HUES64 (cell line): ENCODE measurements around the gene IP6K3. TPM values are rescaled to one million over a fixed set of nuclear protein-coding genes. Genes with fewer than 3 reads are reported as not detected.

Source experiments
- H3K27ac ChIP-seq: 2 replicates; pipeline ENCODE4 v1.7.0; 2013; ENCODE audit warnings: low read depth, low read length, inconsistent platforms
- H3K27me3 ChIP-seq: 2 replicates; pipeline ENCODE4 v1.6.1; 2013; ENCODE audit warnings: mild to moderate bottlenecking, low read length; ENCODE audit not compliant: insufficient read depth
- H3K36me3 ChIP-seq: 2 replicates; pipeline ENCODE4 v1.6.1; 2013; ENCODE audit warnings: mild to moderate bottlenecking, low read length; ENCODE audit not compliant: insufficient read depth
- H3K4me1 ChIP-seq: 2 replicates; pipeline ENCODE4 v1.6.1; 2013; ENCODE audit warnings: mild to moderate bottlenecking, low read length, moderate library complexity; ENCODE audit not compliant: insufficient read depth
- H3K4me3 ChIP-seq: 2 replicates; pipeline ENCODE4 v1.5.1; 2013; ENCODE audit warnings: mild to moderate bottlenecking, low read length, moderate library complexity
- H3K9ac ChIP-seq: 2 replicates; pipeline ENCODE4 v1.6.1; 2013; ENCODE audit warnings: mild to moderate bottlenecking, low read depth, low read length
- H3K9me3 ChIP-seq: 2 replicates; pipeline ENCODE4 v1.6.1; 2013; ENCODE audit warnings: low read depth, low read length; ENCODE audit not compliant: insufficient read depth
- WGBS: fragments of 150-250, 120-280 bp; methylation state at CpG from one replicate; pipeline ENCODE4 v1.1.7; 2013; ENCODE audit warnings: missing lambda C conversion rate; 5-methylcytosine and 5-hydroxymethylcytosine counted together
- polyA plus RNA-seq, 2 experiments: library from polyadenylated mRNA; stranded (reverse); fragments of 50-300 nt; gene quantifications; one replicate each; pipeline ENCODE4 v1.2.3, GENCODE V29; 2013

The IP6K3 gene
- polyA plus RNA-seq (2013, experiment 1 of 2): 0.85 TPM
- 1.5 TPM for polyA plus RNA-seq (2013, experiment 2 of 2)

- peak within 1 kb of the TSS; percentile 22; the same call in 1 of the 2 replicates for H3K4me3 ChIP-seq
- H3K9ac ChIP-seq: no peak within 1 kb of the TSS; the same call in 1 of the 2 replicates
- no peak within 1 kb of the TSS for H3K27ac ChIP-seq
- 40% methylated on average over 10 of the region's 10 CpGs for WGBS
- no peaks in the 10 kb centered on the region for H3K36me3 ChIP-seq
- no peaks in the 10 kb centered on the region for H3K9me3 ChIP-seq
- peaks cover 30% of the 10 kb centered on the region for H3K4me1 ChIP-seq
- no peaks in the 10 kb centered on the region for H3K27me3 ChIP-seq
These were observed at the start of gene IP6K3 for GRCh38 chr6:33746651-33747100. TSS of gene IP6K3 (minus strand) at chr6:33746905. CDS start at chr6:33735476, 11,429 bp downstream.

GRCh38 chr6:33794910-33795623 lies 48.4 kb upstream of the IP6K3 start:
- no peak overlapping the region for H3K9ac ChIP-seq
- H3K36me3 ChIP-seq: no peaks in the 10 kb centered on the region
- peaks cover 48% of the 10 kb centered on the region for H3K4me1 ChIP-seq

GRCh38 chr6:33792981-33793380 lies 46.3 kb upstream of the IP6K3 start:
- H3K9me3 ChIP-seq: no peaks in the 10 kb centered on the region
- peaks cover 54% of the 10 kb centered on the region for H3K4me1 ChIP-seq
- H3K27me3 ChIP-seq: no peaks in the 10 kb centered on the region
- H3K9ac ChIP-seq: no peak overlapping the region
- 83% methylated on average over 10 of the region's 10 CpGs for WGBS
- H3K36me3 ChIP-seq: no peaks in the 10 kb centered on the region
- no peak overlapping the region for H3K4me3 ChIP-seq
- H3K27ac ChIP-seq: no peak overlapping the region

More at GRCh38 chr6:33794910-33795623, 48.4 kb upstream of the IP6K3 start:
- Histone ChIP-seq H3K27ac (peak overlapping the region; percentile 41; the same call in 1 of the 2 replicates), H3K9me3 (no peaks in the 10 kb centered on the region), H3K27me3 (no peaks in the 10 kb centered on the region), H3K4me3 (no peak overlapping the region)
- WGBS: 50% methylated on average over 13 of the region's 14 CpGs

GRCh38 chr6:33791620-33792019 lies 44.9 kb upstream of the IP6K3 start:
- no peaks in the 10 kb centered on the region for H3K9me3 ChIP-seq
- H3K4me1 ChIP-seq: peaks cover 58% of the 10 kb centered on the region
- 92% methylated on average over 7 of the region's 7 CpGs for WGBS
- peak overlapping the region; percentile 25; the same call in 1 of the 2 replicates for H3K27ac ChIP-seq
- H3K4me3 ChIP-seq: no peak overlapping the region
- H3K36me3 ChIP-seq: 0 out of 2 replicates have a peak, but pooled peaks cover 3% of the 10 kb centered on the region
- H3K9ac ChIP-seq: no peak overlapping the region
- H3K27me3 ChIP-seq: no peaks in the 10 kb centered on the region

- no peak overlapping the region for H3K4me3 ChIP-seq
- H3K9me3 ChIP-seq: no peaks in the 10 kb centered on the region
- peak overlapping the region; percentile 25; the same call in 1 of the 2 replicates for H3K27ac ChIP-seq
- 77% methylated on average over 5 of the region's 5 CpGs for WGBS
- H3K36me3 ChIP-seq: 0 out of 2 replicates have a peak, but pooled peaks cover 5% of the 10 kb centered on the region
- no peak overlapping the region for H3K9ac ChIP-seq
- H3K4me1 ChIP-seq: peaks cover 65% of the 10 kb centered on the region
- H3K27me3 ChIP-seq: no peaks in the 10 kb centered on the region
These were observed 44.2 kb upstream of the IP6K3 start for GRCh38 chr6:33790910-33791309.

- peaks cover 68% of the 10 kb centered on the region for H3K4me1 ChIP-seq
- H3K27me3 ChIP-seq: no peaks in the 10 kb centered on the region
- H3K9me3 ChIP-seq: no peaks in the 10 kb centered on the region
- 67% methylated on average over 2 of the region's 2 CpGs for WGBS
- no peak overlapping the region for H3K4me3 ChIP-seq
- no peak overlapping the region for H3K9ac ChIP-seq
- peaks cover 10% of the 10 kb centered on the region; the same call in 1 of the 2 replicates for H3K36me3 ChIP-seq
- H3K27ac ChIP-seq: peak overlapping the region; percentile 3; the same call in 1 of the 2 replicates
These were observed 43.7 kb upstream of the IP6K3 start for GRCh38 chr6:33790379-33790778.

- Histone ChIP-seq H3K27ac (peak overlapping the region; percentile 72), H3K4me1 (peaks cover 63% of the 10 kb centered on the region)
- WGBS: 90% methylated on average over 11 of the region's 11 CpGs
These were observed 42.8 kb upstream of the IP6K3 start for GRCh38 chr6:33789550-33789895.

GRCh38 chr6:33788694-33789549 lies 42.2 kb upstream of the IP6K3 start, which contains the start of gene LEMD2:
TSS of gene LEMD2 (minus strand) at chr6:33789130. CDS start at chr6:33789116, 14 bp downstream.
- peak within 1 kb of the TSS; percentile 80 for H3K27ac ChIP-seq
- peaks cover 21% of the 10 kb centered on the region for H3K36me3 ChIP-seq
- H3K27me3 ChIP-seq: no peaks in the 10 kb centered on the region
- H3K4me3 ChIP-seq: peak within 1 kb of the TSS; percentile 83
- WGBS: 5% methylated on average over 86 of the region's 86 CpGs
- no peaks in the 10 kb centered on the region for H3K9me3 ChIP-seq
- peaks cover 60% of the 10 kb centered on the region for H3K4me1 ChIP-seq
- H3K9ac ChIP-seq: peak within 1 kb of the TSS; percentile 86

More at GRCh38 chr6:33789550-33789895, 42.8 kb upstream of the IP6K3 start:
- Histone ChIP-seq H3K9me3 (no peaks in the 10 kb centered on the region), H3K4me3 (peak overlapping the region; percentile 83), H3K9ac (peak overlapping the region; percentile 24), H3K36me3 (peaks cover 16% of the 10 kb centered on the region), H3K27me3 (no peaks in the 10 kb centered on the region)

GRCh38 chr6:33787954-33788693 lies 41.4 kb upstream of the IP6K3 start:
- no peaks in the 10 kb centered on the region for H3K27me3 ChIP-seq
- peak overlapping the region; percentile 80 for H3K27ac ChIP-seq
- peak overlapping the region; percentile 86 for H3K9ac ChIP-seq
- under 1% methylated on average over 53 of the region's 53 CpGs for WGBS
- H3K36me3 ChIP-seq: peaks cover 29% of the 10 kb centered on the region
- no peaks in the 10 kb centered on the region for H3K9me3 ChIP-seq
- peaks cover 59% of the 10 kb centered on the region for H3K4me1 ChIP-seq
- peak overlapping the region; percentile 83 for H3K4me3 ChIP-seq

GRCh38 chr6:33787346-33787953 lies 40.7 kb upstream of the IP6K3 start:
- peak overlapping the region; percentile 86; the same call in 1 of the 2 replicates for H3K9ac ChIP-seq

More at GRCh38 chr6:33787346-33787953, 40.7 kb upstream of the IP6K3 start:
- Histone ChIP-seq H3K4me3 (peak overlapping the region; percentile 83), H3K4me1 (peaks cover 56% of the 10 kb centered on the region), H3K36me3 (peaks cover 35% of the 10 kb centered on the region), H3K27me3 (no peaks in the 10 kb centered on the region), H3K27ac (peak overlapping the region; percentile 80), H3K9me3 (no peaks in the 10 kb centered on the region)
- WGBS: 85% methylated on average over 7 of the region's 7 CpGs
